IgD-negative memory B cell (primary cell): ENCODE measurements around the gene LYRM4. TPM values are rescaled to one million over a fixed set of nuclear protein-coding genes. Genes with fewer than 3 reads are reported as not detected.

Source experiments
- H3K27ac Mint-ChIP-seq, 3 donors: one replicate each; pipeline ENCODE4 v1.8.0; 2020 to 2022; ENCODE audit warnings: mild to moderate bottlenecking in 3 of 3, mixed read lengths in 3 of 3, moderate library complexity in 1 of 3
- H3K27me3 Mint-ChIP-seq: one replicate; pipeline ENCODE4 v1.8.0; 2021; ENCODE audit warnings: mixed read lengths
- H3K36me3 Mint-ChIP-seq: one replicate; pipeline ENCODE4 v1.8.0; 2020; ENCODE audit warnings: mild to moderate bottlenecking, mixed read lengths
- H3K4me1 Mint-ChIP-seq, 3 donors: one replicate each; pipeline ENCODE4 v1.8.0; 2020 to 2022; ENCODE audit warnings: mixed read lengths in 3 of 3, mild to moderate bottlenecking in 1 of 3
- H3K4me3 Mint-ChIP-seq, 4 donors: one replicate each; pipeline ENCODE4 v1.8.0; 2020 to 2022; ENCODE audit warnings: mild to moderate bottlenecking in 4 of 4, mixed read lengths in 4 of 4, moderate library complexity in 3 of 4
- H3K9me3 Mint-ChIP-seq, 3 donors: one replicate each; pipeline ENCODE4 v1.8.0; 2020 to 2021; ENCODE audit warnings: mixed read lengths in 3 of 3, mild to moderate bottlenecking in 1 of 3
- polyA plus RNA-seq: library from polyadenylated mRNA; unstranded; fragments of 300-500 nt; fragmentation: Illumina TruSeq; gene quantifications from one replicate; pipeline ENCODE4 v1.2.3, GENCODE V29; 2021

Gene LYRM4
- polyA plus RNA-seq, 1 donor from 2014 or later, result 36.3 TPM

- no peaks in the 10 kb centered on the region for H3K36me3 Mint-ChIP-seq
- no peak overlapping the region for H3K4me3 Mint-ChIP-seq
- H3K27me3 Mint-ChIP-seq, result no peaks in the 10 kb centered on the region
- H3K27ac Mint-ChIP-seq, result no peak overlapping the region
- no peaks in the 10 kb centered on the region for H3K9me3 Mint-ChIP-seq
- peaks cover 0 to 1% (median 0%) of the 10 kb centered on the region in 3 donors for H3K4me1 Mint-ChIP-seq
Measured at GRCh38 chr6:5102267-5102970, 158.3 kb downstream of the LYRM4 start.

GRCh38 chr6:5100806-5101205 lies 159.9 kb downstream of the LYRM4 start:
- peaks cover 5 to 8% (median 7%) of the 10 kb centered on the region in 3 donors for H3K4me1 Mint-ChIP-seq
- H3K27me3 Mint-ChIP-seq, result no peaks in the 10 kb centered on the region
- H3K27ac Mint-ChIP-seq, result no peak overlapping the region
- no peaks in the 10 kb centered on the region for H3K9me3 Mint-ChIP-seq
- H3K4me3 Mint-ChIP-seq, result no peak overlapping the region
- H3K36me3 Mint-ChIP-seq, result no peaks in the 10 kb centered on the region

- Mint-ChIP-seq H3K4me1 (peaks cover 14 to 16% (median 16%) of the 10 kb centered on the region in 3 donors), H3K27me3 (no peaks in the 10 kb centered on the region), H3K36me3 (no peaks in the 10 kb centered on the region), H3K4me3 (peak overlapping the region in 1 of 4 donors; percentile 28), H3K9me3 (no peaks in the 10 kb centered on the region), H3K27ac (no peak overlapping the region)
Measured at GRCh38 chr6:5099537-5099936, 161.2 kb downstream of the LYRM4 start.

GRCh38 chr6:5098501-5099270 lies 162.1 kb downstream of the LYRM4 start:
- no peak overlapping the region for H3K27ac Mint-ChIP-seq
- no peaks in the 10 kb centered on the region for H3K27me3 Mint-ChIP-seq
- H3K36me3 Mint-ChIP-seq, result no peaks in the 10 kb centered on the region
- H3K4me1 Mint-ChIP-seq, result peaks cover 16 to 19% (median 17%) of the 10 kb centered on the region in 3 donors
- H3K4me3 Mint-ChIP-seq, result no peak overlapping the region
- H3K9me3 Mint-ChIP-seq, result no peaks in the 10 kb centered on the region

GRCh38 chr6:5096482-5096881 lies 164.3 kb downstream of the LYRM4 start:
- peak overlapping the region in 1 of 3 donors; percentile 12 for H3K27ac Mint-ChIP-seq
- no peaks in the 10 kb centered on the region for H3K36me3 Mint-ChIP-seq
- peak overlapping the region in 1 of 4 donors; percentile 30 for H3K4me3 Mint-ChIP-seq
- peaks cover 22 to 25% (median 24%) of the 10 kb centered on the region in 3 donors for H3K4me1 Mint-ChIP-seq
- no peaks in the 10 kb centered on the region for H3K9me3 Mint-ChIP-seq
- peaks cover 7% of the 10 kb centered on the region for H3K27me3 Mint-ChIP-seq

GRCh38 chr6:5095236-5095635 lies 165.5 kb downstream of the LYRM4 start:
- Mint-ChIP-seq H3K27ac (peak overlapping the region in 2 of 3 donors; percentile 17 to 36), H3K4me3 (peak overlapping the region in 1 of 4 donors; percentile 67), H3K9me3 (no peaks in the 10 kb centered on the region), H3K36me3 (no peaks in the 10 kb centered on the region), H3K4me1 (peaks cover 32 to 36% (median 34%) of the 10 kb centered on the region in 3 donors), H3K27me3 (peaks cover 11% of the 10 kb centered on the region)

- Mint-ChIP-seq H3K36me3 (no peaks in the 10 kb centered on the region), H3K9me3 (no peaks in the 10 kb centered on the region), H3K4me3 (peak overlapping the region in 3 of 4 donors; percentile 14 to 80 (median 59)), H3K4me1 (peaks cover 38 to 40% (median 40%) of the 10 kb centered on the region in 3 donors), H3K27ac (peak overlapping the region in 2 of 3 donors; percentile 6 to 35), H3K27me3 (peaks cover 13% of the 10 kb centered on the region)
Measured at GRCh38 chr6:5094327-5094726, 166.4 kb downstream of the LYRM4 start.

- Mint-ChIP-seq H3K4me3 (no peak overlapping the region), H3K27ac (no peak overlapping the region), H3K4me1 (peaks cover 38 to 40% (median 40%) of the 10 kb centered on the region in 3 donors), H3K27me3 (peaks cover 14% of the 10 kb centered on the region), H3K9me3 (no peaks in the 10 kb centered on the region), H3K36me3 (no peaks in the 10 kb centered on the region)
Measured at GRCh38 chr6:5093231-5094015, 167.3 kb downstream of the LYRM4 start.

- H3K4me1 Mint-ChIP-seq, result peaks cover 34 to 40% (median 34%) of the 10 kb centered on the region in 3 donors
- no peaks in the 10 kb centered on the region for H3K36me3 Mint-ChIP-seq
- H3K4me3 Mint-ChIP-seq, result peak overlapping the region in 1 of 4 donors; percentile 1
- H3K27ac Mint-ChIP-seq, result peak overlapping the region in 1 of 3 donors; percentile 35
- H3K9me3 Mint-ChIP-seq, result no peaks in the 10 kb centered on the region
- H3K27me3 Mint-ChIP-seq, result peaks cover 27% of the 10 kb centered on the region
Measured at GRCh38 chr6:5091210-5092069, 169.3 kb downstream of the LYRM4 start.

- H3K4me1 Mint-ChIP-seq, result peaks cover 30 to 42% (median 33%) of the 10 kb centered on the region in 3 donors
- H3K36me3 Mint-ChIP-seq, result no peaks in the 10 kb centered on the region
- no peaks in the 10 kb centered on the region for H3K9me3 Mint-ChIP-seq
- H3K27me3 Mint-ChIP-seq, result peaks cover 31% of the 10 kb centered on the region
- H3K27ac Mint-ChIP-seq, result no peak overlapping the region
- H3K4me3 Mint-ChIP-seq, result peak overlapping the region in 1 of 4 donors; percentile 14
Measured at GRCh38 chr6:5090603-5091002, 170.1 kb downstream of the LYRM4 start.

GRCh38 chr6:5089481-5090438 lies 171.0 kb downstream of the LYRM4 start:
- no peaks in the 10 kb centered on the region for H3K36me3 Mint-ChIP-seq
- peaks cover 31% of the 10 kb centered on the region for H3K27me3 Mint-ChIP-seq
- H3K4me3 Mint-ChIP-seq, result no peak overlapping the region
- no peak overlapping the region for H3K27ac Mint-ChIP-seq
- H3K4me1 Mint-ChIP-seq, result peaks cover 25 to 35% (median 27%) of the 10 kb centered on the region in 3 donors
- no peaks in the 10 kb centered on the region for H3K9me3 Mint-ChIP-seq

- Mint-ChIP-seq H3K4me1 (peaks cover 20 to 32% (median 23%) of the 10 kb centered on the region in 3 donors), H3K27ac (no peak overlapping the region), H3K27me3 (peaks cover 31% of the 10 kb centered on the region), H3K4me3 (no peak overlapping the region), H3K36me3 (no peaks in the 10 kb centered on the region), H3K9me3 (no peaks in the 10 kb centered on the region)
Measured at GRCh38 chr6:5088780-5089179, 172.0 kb downstream of the LYRM4 start.

- H3K27me3 Mint-ChIP-seq, result peaks cover 39% of the 10 kb centered on the region
- no peaks in the 10 kb centered on the region for H3K9me3 Mint-ChIP-seq
- H3K4me1 Mint-ChIP-seq, result peaks cover 20 to 35% (median 23%) of the 10 kb centered on the region in 3 donors
- peaks cover 3% of the 10 kb centered on the region for H3K36me3 Mint-ChIP-seq
- no peak overlapping the region for H3K27ac Mint-ChIP-seq
- H3K4me3 Mint-ChIP-seq, result peak overlapping the region in 2 of 4 donors; percentile 53 to 77
Measured at GRCh38 chr6:5087389-5087788, 173.4 kb downstream of the LYRM4 start.
